HCT116 (cell line): ENCODE data around the gene SUPT4H1. TPM values are rescaled to one million over a fixed set of nuclear protein-coding genes. Genes with fewer than 3 reads are reported as not detected.
A peak's percentile ranks its signal among the peaks of the same experiment; 100 is the strongest.

Experiments used
- ATAC-seq: fragments of 200-7000 bp; cut with Tn5 transposase; 2 replicates; pipeline ENCODE4 v1.9.1; 2020; ENCODE audit warnings: mild to moderate bottlenecking, moderate library complexity
- BruUV-seq: library from RNA; stranded (reverse); fragments of 400-500 nt; replicated peaks from 2 replicates; lab custom pipeline; 2021; lab: Mats Ljungman, UMichigan
- CTCF ChIA-PET: fragments of 300-600 bp; sonication (Branson Sonifier 250); formaldehyde crosslinking; loops from one replicate; lab custom pipeline; 2021; ENCODE audit warnings: antibody characterized with exemption; lab: Charles Lee
- POLR2A ChIA-PET: fragments of 300-600, 350-600 bp; sonication (Branson Sonifier 250); formaldehyde crosslinking; loops from one replicate; lab custom pipeline; 2021; ENCODE audit warnings: antibody characterized with exemption; lab: Charles Lee
- RAD21 ChIA-PET, 2 experiments: fragments of 300-600 bp; sonication (Branson Sonifier 250); formaldehyde crosslinking; loops; one replicate each; lab custom pipeline; 2023; ENCODE audit warnings: low total read pairs in 2 of 2; ENCODE audit not compliant: uncharacterized antibody in 2 of 2, unreplicated experiment in 2 of 2, low non-redundant PET in 1 of 2; lab: Charles Lee
- DNase-seq: peaks from one replicate; pipeline ENCODE4 v3.0.0-alpha.2; 2010; ENCODE audit warnings: low read depth, low spot score
- H2AFZ ChIP-seq: fragments of 200-600 bp; shearing (Covaris generic), sonication (generic); 2 replicates; pipeline ENCODE4 v1.6.1; 2017; ENCODE audit warnings: low read depth, mixed run types, mixed read lengths, antibody characterized with exemption, low read length; ENCODE audit not compliant: poor library complexity, severe bottlenecking
- H3K27ac ChIP-seq: 2 replicates; pipeline ENCODE4 v1.5.1; 2012; ENCODE audit warnings: low read depth, low read length
- H3K27me3 ChIP-seq: fragments of 200-600 bp; sonication (generic); 2 replicates; pipeline ENCODE4 v1.6.1; 2016; ENCODE audit warnings: mixed run types, low read length, mixed read lengths; ENCODE audit not compliant: insufficient read depth
- H3K36me3 ChIP-seq, 2 experiments: fragments of 200-500 bp in 1 of 2; fragments of 200-600 bp in 1 of 2; sonication (Bioruptor generic) in 1 of 2; sonication (generic) in 1 of 2; 2 replicates each; pipeline versions ENCODE4 v1.5.1 to v1.6.1; 2014 to 2016; ENCODE audit warnings: low read length in 2 of 2, inconsistent platforms in 1 of 2, mixed read lengths in 1 of 2, mixed run types in 1 of 2; ENCODE audit not compliant: insufficient read depth in 2 of 2, control insufficient read depth in 1 of 2
- H3K4me1 ChIP-seq, 2 experiments: fragments of 200-600 bp in 1 of 2; sonication (generic) in 1 of 2; 2 replicates each; pipeline versions ENCODE4 v1.5.1 to v1.6.1; 2012 to 2017; ENCODE audit warnings: low read length in 2 of 2, inconsistent platforms in 1 of 2, mild to moderate bottlenecking in 1 of 2, mixed read lengths in 1 of 2, mixed run types in 1 of 2, moderate library complexity in 1 of 2; ENCODE audit not compliant: insufficient read depth in 2 of 2, control insufficient read depth in 1 of 2
- H3K4me2 ChIP-seq: fragments of 200-600 bp; sonication (generic); 2 replicates; pipeline ENCODE4 v1.6.1; 2017; ENCODE audit warnings: mixed run types, low read length, mixed read lengths
- H3K4me3 ChIP-seq, 2 experiments: fragments of 200-600 bp in 1 of 2; sonication (generic) in 1 of 2; replicated peaks in 1 of 2; 2 replicates each; pipeline ENCODE4 v1.5.1; 2011 to 2016; ENCODE audit warnings: low read length in 2 of 2, control low read depth in 1 of 2, low read depth in 1 of 2, mild to moderate bottlenecking in 1 of 2, mixed read lengths in 1 of 2, mixed run types in 1 of 2
- H3K79me2 ChIP-seq: fragments of 200-600 bp; sonication (generic); 2 replicates; pipeline ENCODE4 v1.6.1; 2017; ENCODE audit warnings: mild to moderate bottlenecking, mixed run types, low read length, moderate library complexity, mixed read lengths; ENCODE audit not compliant: insufficient read depth
- H3K9ac ChIP-seq: fragments of 200-600 bp; sonication (generic); 2 replicates; pipeline ENCODE4 v1.6.1; 2016; ENCODE audit warnings: low read length, mixed read lengths
- H3K9me2 ChIP-seq: fragments of 200-600 bp; sonication (generic), shearing (Covaris generic); 2 replicates; pipeline ENCODE4 v1.6.1; 2017; ENCODE audit warnings: mixed run types, mild to moderate bottlenecking, moderate library complexity; ENCODE audit not compliant: insufficient read depth
- H3K9me3 ChIP-seq, 2 experiments: fragments of 200-500 bp in 1 of 2; fragments of 200-600 bp in 1 of 2; sonication (Bioruptor generic) in 1 of 2; sonication (generic) in 1 of 2; 2 replicates each; pipeline ENCODE4 v1.6.1; 2014 to 2017; ENCODE audit warnings: low read length in 2 of 2, mixed read lengths in 2 of 2, inconsistent platforms in 1 of 2, low read depth in 1 of 2, mild to moderate bottlenecking in 1 of 2, mixed run types in 1 of 2, moderate library complexity in 1 of 2; ENCODE audit not compliant: control insufficient read depth in 1 of 2, insufficient read depth in 1 of 2
- H4K20me1 ChIP-seq: fragments of 200-600 bp; sonication (generic), shearing (Covaris generic); 2 replicates; pipeline ENCODE4 v1.6.1; 2017; ENCODE audit warnings: mixed run types, mild to moderate bottlenecking, moderate library complexity; ENCODE audit not compliant: insufficient read depth
- CBX3 ChIP-seq: IDR thresholded peaks from 2 replicates; pipeline ENCODE4 v1.6.1; 2012; ENCODE audit warnings: low read depth
- CEBPB ChIP-seq: IDR thresholded peaks from 2 replicates; pipeline ENCODE4 v1.6.1; 2012; ENCODE audit warnings: low read depth
- EGR1 ChIP-seq: IDR thresholded peaks from 2 replicates; pipeline ENCODE4 v1.6.1; 2012; ENCODE audit warnings: low read depth
- ELF1 ChIP-seq: IDR thresholded peaks from 2 replicates; pipeline ENCODE4 v1.6.1; 2012; ENCODE audit warnings: low read depth, borderline replicate concordance
- EZH2 ChIP-seq: fragments of 200-600 bp; sonication (generic); IDR thresholded peaks from 2 replicates; pipeline ENCODE4 v1.6.1; 2017; ENCODE audit warnings: antibody characterized with exemption, mixed run types
- EZH2phosphoT487 ChIP-seq: fragments of 200-600 bp; IDR thresholded peaks from 2 replicates; pipeline ENCODE4 v1.6.1; 2018; ENCODE audit warnings: antibody characterized with exemption, borderline replicate concordance
- JUND ChIP-seq: IDR thresholded peaks from 2 replicates; pipeline ENCODE4 v1.6.1; 2012
- MAX ChIP-seq: IDR thresholded peaks from 2 replicates; pipeline ENCODE4 v1.6.1; 2012
- POLR2A ChIP-seq: IDR thresholded peaks from 2 replicates; pipeline ENCODE4 v1.7.0; 2011; ENCODE audit warnings: borderline replicate concordance; ENCODE audit not compliant: insufficient read depth, insufficient read length; ENCODE audit errors: extremely low read depth
- POLR2AphosphoS5 ChIP-seq: IDR thresholded peaks from 2 replicates; pipeline ENCODE4 v1.6.1; 2011; ENCODE audit warnings: mild to moderate bottlenecking, low read depth, low read length, moderate library complexity
- RAD21 ChIP-seq: IDR thresholded peaks from 2 replicates; pipeline ENCODE4 v1.6.1; 2012; ENCODE audit warnings: low read depth, mild to moderate bottlenecking
- SP1 ChIP-seq: IDR thresholded peaks from 2 replicates; pipeline ENCODE4 v1.6.1; 2012; ENCODE audit warnings: low read depth
- SRF ChIP-seq: IDR thresholded peaks from 2 replicates; pipeline ENCODE4 v1.6.1; 2012; ENCODE audit warnings: low read depth
- TCF7L2 ChIP-seq: IDR thresholded peaks from 2 replicates; pipeline ENCODE4 v1.7.0; 2011; ENCODE audit warnings: borderline replicate concordance, inconsistent platforms; ENCODE audit not compliant: insufficient read depth, insufficient read length; ENCODE audit errors: extremely low read depth
- ZBTB33 ChIP-seq: IDR thresholded peaks from 2 replicates; pipeline ENCODE4 v1.6.1; 2011; ENCODE audit warnings: mild to moderate bottlenecking, low read length, moderate library complexity; ENCODE audit not compliant: insufficient replicate concordance; ENCODE audit errors: extremely low read depth
- ZFX ChIP-seq: fragments of 450-650 bp; IDR thresholded peaks from 2 replicates; pipeline ENCODE4 v1.6.1; 2017
- ZNF274 ChIP-seq: fragments of 200-500 bp; sonication (Bioruptor generic); IDR thresholded peaks from 2 replicates; pipeline ENCODE4 v1.6.1; 2014; ENCODE audit warnings: mild to moderate bottlenecking, low read depth, low read length, inconsistent platforms
- intact Hi-C: fragments of 100-400 bp; cut with micrococcal nuclease; formaldehyde crosslinking; loops from 2 replicates; pipeline ENCODE4 v1.10.0; 2022
- total RNA-seq: library from RNA; stranded (reverse); gene quantifications from one replicate; pipeline ENCODE4 v1.2.1, GENCODE V29; 2021; ENCODE audit not compliant: unreplicated experiment
- TF ChIP-seq, protein P1 (sequence below): IDR thresholded peaks from 2 replicates; pipeline ENCODE4 v1.6.1; 2012

SUPT4H1 gene
- total RNA-seq, 1 experiment from 2014 or later: 118 TPM

GRCh38 chr17:58337210-58337599, 14.8 kb downstream of the SUPT4H1 start (continued):
- TF ChIP-seq ZBTB33: no peak

- H3K9ac ChIP-seq: no peak overlapping the region
- ATAC-seq (no peak), DNase-seq (no peak)
- no peak overlapping the region for H3K4me3 ChIP-seq
- H3K4me1 ChIP-seq: peaks cover 17 to 48% of the 10 kb centered on the region in 2 experiments
- H3K36me3 ChIP-seq: no peaks in the 10 kb centered on the region
- RAD21 ChIA-PET: no interaction called here
- H2AFZ ChIP-seq: no peak overlapping the region
- POLR2A ChIA-PET: interaction anchor here (1.1 kb wide), 1 partner anchor 15 kb away, joined by 6 read pairs; the partner anchor contains the start of gene SUPT4H1
- TF ChIP-seq EGR1 (no peak), ELF1 (no peak), ZBTB33 (no peak), POLR2AphosphoS5 (no peak), CBX3 (no peak), SRF (no peak), CEBPB (no peak), MAX (no peak), RAD21 (no peak), SP1 (no peak), ZFX (no peak), TCF7L2 (no peak), JUND (no peak), EZH2phosphoT487 (no peak), EZH2 (no peak), POLR2A (no peak), ZNF274 (no peak)
- TF ChIP-seq, protein P1, sequence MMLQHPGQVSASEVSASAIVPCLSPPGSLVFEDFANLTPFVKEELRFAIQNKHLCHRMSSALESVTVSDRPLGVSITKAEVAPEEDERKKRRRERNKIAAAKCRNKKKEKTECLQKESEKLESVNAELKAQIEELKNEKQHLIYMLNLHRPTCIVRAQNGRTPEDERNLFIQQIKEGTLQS: no peak
- H3K4me2 ChIP-seq: no peak overlapping the region
- no TSS peak for BruUV-seq
- no peaks in the 10 kb centered on the region for H4K20me1 ChIP-seq
- peak overlapping the region; percentile 5; the same call in 1 of the 2 replicates for H3K27ac ChIP-seq
- no peaks in the 10 kb centered on the region for H3K79me2 ChIP-seq
- H3K9me3 ChIP-seq: no peaks in the 10 kb centered on the region
- intact Hi-C loops: no loop called here
- no peaks in the 10 kb centered on the region for H3K9me2 ChIP-seq
- CTCF ChIA-PET: interaction anchor here (0.8 to 2.4 kb wide), 2 partner anchors 19 to 24 kb away, joined by 3 to 7 read pairs; no protein-coding TSS in a partner anchor
- no peaks in the 10 kb centered on the region for H3K27me3 ChIP-seq
Observed at GRCh38 chr17:58336456-58337209, 15.4 kb downstream of the SUPT4H1 start.
